ENCODE results near the gene NIT1. TPM values are rescaled to one million over a fixed set of nuclear protein-coding genes. Genes with fewer than 3 reads are reported as not detected.
A peak's percentile ranks its signal among the peaks of the same experiment; 100 is the strongest.

The NIT1 gene
- total and polyA plus RNA-seq, 2 of the 13 experiments (the other 11 are each of a cell fraction or from before 2014, with no cell fraction given) = 22.7 to 31.0 TPM

- TF ChIP-seq, protein P1, sequence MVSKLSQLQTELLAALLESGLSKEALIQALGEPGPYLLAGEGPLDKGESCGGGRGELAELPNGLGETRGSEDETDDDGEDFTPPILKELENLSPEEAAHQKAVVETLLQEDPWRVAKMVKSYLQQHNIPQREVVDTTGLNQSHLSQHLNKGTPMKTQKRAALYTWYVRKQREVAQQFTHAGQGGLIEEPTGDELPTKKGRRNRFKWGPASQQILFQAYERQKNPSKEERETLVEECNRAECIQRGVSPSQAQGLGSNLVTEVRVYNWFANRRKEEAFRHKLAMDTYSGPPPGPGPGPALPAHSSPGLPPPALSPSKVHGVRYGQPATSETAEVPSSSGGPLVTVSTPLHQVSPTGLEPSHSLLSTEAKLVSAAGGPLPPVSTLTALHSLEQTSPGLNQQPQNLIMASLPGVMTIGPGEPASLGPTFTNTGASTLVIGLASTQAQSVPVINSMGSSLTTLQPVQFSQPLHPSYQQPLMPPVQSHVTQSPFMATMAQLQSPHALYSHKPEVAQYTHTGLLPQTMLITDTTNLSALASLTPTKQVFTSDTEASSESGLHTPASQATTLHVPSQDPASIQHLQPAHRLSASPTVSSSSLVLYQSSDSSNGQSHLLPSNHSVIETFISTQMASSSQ (IDR thresholded peaks at IDR 0.05; ENCODE audit: low read depth) = no peak
- TF ChIP-seq, protein P1 (CRISPR knock-in tag; IDR thresholded peaks at IDR 0.05; ENCODE audit: borderline replicate concordance) = no peak; the same call in 1 of the 2 replicates
- TF ChIP-seq ZNF563 (CRISPR knock-in tag; IDR thresholded peaks at IDR 0.05) (no peak), KAT8 (CRISPR knock-in tag; IDR thresholded peaks at IDR 0.05) (peak; percentile 83), ZBTB1 (CRISPR knock-in tag; IDR thresholded peaks at IDR 0.05; ENCODE audit: borderline replicate concordance) (no peak), ZNF546 (CRISPR knock-in tag; conservative IDR thresholded peaks at IDR 0.05) (no peak; the same call in 1 of the 2 replicates), U2AF1 (optimal IDR thresholded peaks at IDR 0.05; ENCODE audit: low read depth, low read length) (no peak), MLX (CRISPR knock-in tag; IDR thresholded peaks at IDR 0.05) (0 out of 2 replicates have a peak, but pooled peaks have one; percentile 26), RBAK (CRISPR knock-in tag; IDR thresholded peaks at IDR 0.05) (no peak), ZNF776 (CRISPR knock-in tag; IDR thresholded peaks at IDR 0.05) (0 out of 2 replicates have a peak, but pooled peaks have one; percentile 44)
- TF ChIP-seq, protein P2, sequence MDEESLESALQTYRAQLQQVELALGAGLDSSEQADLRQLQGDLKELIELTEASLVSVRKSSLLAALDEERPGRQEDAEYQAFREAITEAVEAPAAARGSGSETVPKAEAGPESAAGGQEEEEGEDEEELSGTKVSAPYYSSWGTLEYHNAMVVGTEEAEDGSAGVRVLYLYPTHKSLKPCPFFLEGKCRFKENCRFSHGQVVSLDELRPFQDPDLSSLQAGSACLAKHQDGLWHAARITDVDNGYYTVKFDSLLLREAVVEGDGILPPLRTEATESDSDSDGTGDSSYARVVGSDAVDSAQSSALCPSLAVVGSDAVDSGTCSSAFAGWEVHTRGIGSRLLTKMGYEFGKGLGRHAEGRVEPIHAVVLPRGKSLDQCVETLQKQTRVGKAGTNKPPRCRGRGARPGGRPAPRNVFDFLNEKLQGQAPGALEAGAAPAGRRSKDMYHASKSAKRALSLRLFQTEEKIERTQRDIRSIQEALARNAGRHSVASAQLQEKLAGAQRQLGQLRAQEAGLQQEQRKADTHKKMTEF (CRISPR knock-in tag; IDR thresholded peaks at IDR 0.05) = peak; percentile 69; the same call in 1 of the 2 replicates
- TF ChIP-seq, protein P3, sequence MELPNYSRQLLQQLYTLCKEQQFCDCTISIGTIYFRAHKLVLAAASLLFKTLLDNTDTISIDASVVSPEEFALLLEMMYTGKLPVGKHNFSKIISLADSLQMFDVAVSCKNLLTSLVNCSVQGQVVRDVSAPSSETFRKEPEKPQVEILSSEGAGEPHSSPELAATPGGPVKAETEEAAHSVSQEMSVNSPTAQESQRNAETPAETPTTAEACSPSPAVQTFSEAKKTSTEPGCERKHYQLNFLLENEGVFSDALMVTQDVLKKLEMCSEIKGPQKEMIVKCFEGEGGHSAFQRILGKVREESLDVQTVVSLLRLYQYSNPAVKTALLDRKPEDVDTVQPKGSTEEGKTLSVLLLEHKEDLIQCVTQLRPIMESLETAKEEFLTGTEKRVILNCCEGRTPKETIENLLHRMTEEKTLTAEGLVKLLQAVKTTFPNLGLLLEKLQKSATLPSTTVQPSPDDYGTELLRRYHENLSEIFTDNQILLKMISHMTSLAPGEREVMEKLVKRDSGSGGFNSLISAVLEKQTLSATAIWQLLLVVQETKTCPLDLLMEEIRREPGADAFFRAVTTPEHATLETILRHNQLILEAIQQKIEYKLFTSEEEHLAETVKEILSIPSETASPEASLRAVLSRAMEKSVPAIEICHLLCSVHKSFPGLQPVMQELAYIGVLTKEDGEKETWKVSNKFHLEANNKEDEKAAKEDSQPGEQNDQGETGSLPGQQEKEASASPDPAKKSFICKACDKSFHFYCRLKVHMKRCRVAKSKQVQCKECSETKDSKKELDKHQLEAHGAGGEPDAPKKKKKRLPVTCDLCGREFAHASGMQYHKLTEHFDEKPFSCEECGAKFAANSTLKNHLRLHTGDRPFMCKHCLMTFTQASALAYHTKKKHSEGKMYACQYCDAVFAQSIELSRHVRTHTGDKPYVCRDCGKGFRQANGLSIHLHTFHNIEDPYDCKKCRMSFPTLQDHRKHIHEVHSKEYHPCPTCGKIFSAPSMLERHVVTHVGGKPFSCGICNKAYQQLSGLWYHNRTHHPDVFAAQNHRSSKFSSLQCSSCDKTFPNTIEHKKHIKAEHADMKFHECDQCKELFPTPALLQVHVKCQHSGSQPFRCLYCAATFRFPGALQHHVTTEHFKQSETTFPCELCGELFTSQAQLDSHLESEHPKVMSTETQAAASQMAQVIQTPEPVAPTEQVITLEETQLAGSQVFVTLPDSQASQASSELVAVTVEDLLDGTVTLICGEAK (IDR thresholded peaks at IDR 0.05) = no peak
- TF ChIP-seq, protein P3 (CRISPR knock-in tag; IDR thresholded peaks at IDR 0.05) = peak; percentile 41; the same call in 1 of the 2 replicates
Observed at GRCh38 chr1:161165742-161166668, 48.1 kb downstream of the NIT1 start, which contains the start of gene PPOX (continued).
